ENCODE measurements around the gene EXT2. TPM values are rescaled to one million over a fixed set of nuclear protein-coding genes. Genes with fewer than 3 reads are reported as not detected.

EXT2 gene
- total RNA-seq, 4 donors from 2014 or later: 56.9 to 152 (median 128) TPM

GRCh38 chr11:44247508-44247907 is 152.0 kb downstream of the EXT2 start:
- no peak for TF ChIP-seq POLR2A (IDR thresholded peaks at IDR 0.05)
- TF ChIP-seq CTCF (IDR thresholded peaks at IDR 0.05): no peak
- H3K4me3 ChIP-seq: no peak overlapping the region
- no peak overlapping the region for H3K27ac ChIP-seq
- no peaks in the 10 kb centered on the region for H3K27me3 ChIP-seq
- peaks cover 0 to 18% (median 0%) of the 10 kb centered on the region in 3 donors for H3K36me3 ChIP-seq
- no peaks in the 10 kb centered on the region for H3K4me1 ChIP-seq
- H3K9me3 ChIP-seq: peaks cover 0 to 3% (median 0%) of the 10 kb centered on the region in 4 donors
- no peak for DNase-seq

- TF ChIP-seq CTCF (IDR thresholded peaks at IDR 0.05) (no peak), POLR2A (IDR thresholded peaks at IDR 0.05) (no peak)
- peaks cover 0 to 9% (median 0%) of the 10 kb centered on the region in 4 donors for H3K9me3 ChIP-seq
- no peaks in the 10 kb centered on the region for H3K4me1 ChIP-seq
- H3K27me3 ChIP-seq: no peaks in the 10 kb centered on the region
- no peak for DNase-seq
- H3K36me3 ChIP-seq: peaks cover 0 to 18% (median 0%) of the 10 kb centered on the region in 3 donors
- no peak overlapping the region for H3K27ac ChIP-seq
- no peak overlapping the region for H3K4me3 ChIP-seq
These were observed 152.6 kb downstream of the EXT2 start for GRCh38 chr11:44248109-44248508.

- Histone ChIP-seq H3K4me3 (no peak overlapping the region), H3K27me3 (no peaks in the 10 kb centered on the region), H3K9me3 (peaks cover 0 to 9% (median 0%) of the 10 kb centered on the region in 4 donors), H3K27ac (no peak overlapping the region), H3K4me1 (no peaks in the 10 kb centered on the region), H3K36me3 (peaks cover 0 to 7% (median 0%) of the 10 kb centered on the region in 3 donors)
- TF ChIP-seq POLR2A (IDR thresholded peaks at IDR 0.05) (no peak), CTCF (IDR thresholded peaks at IDR 0.05) (no peak)
- DNase-seq: no peak
These were observed 154.9 kb downstream of the EXT2 start for GRCh38 chr11:44250421-44250820.

- Histone ChIP-seq H3K27me3 (no peaks in the 10 kb centered on the region), H3K4me3 (no peak overlapping the region), H3K9me3 (peaks cover 0 to 9% (median 0%) of the 10 kb centered on the region in 4 donors), H3K36me3 (peaks cover 0 to 7% (median 0%) of the 10 kb centered on the region in 3 donors), H3K27ac (no peak overlapping the region), H3K4me1 (no peaks in the 10 kb centered on the region)
- no peak for TF ChIP-seq CTCF (IDR thresholded peaks at IDR 0.05)
- no peak for TF ChIP-seq POLR2A (IDR thresholded peaks at IDR 0.05)
- no peak for DNase-seq
These were observed 157.6 kb downstream of the EXT2 start for GRCh38 chr11:44252999-44253602.

- no peaks in the 10 kb centered on the region for H3K36me3 ChIP-seq
- TF ChIP-seq CTCF (IDR thresholded peaks at IDR 0.05) (no peak), POLR2A (IDR thresholded peaks at IDR 0.05) (no peak)
- DNase-seq: no peak
These were observed 160.1 kb downstream of the EXT2 start for GRCh38 chr11:44255406-44256071.

More at GRCh38 chr11:44255406-44256071, 160.1 kb downstream of the EXT2 start:
- Histone ChIP-seq H3K9me3 (peaks cover 0 to 9% (median 0%) of the 10 kb centered on the region in 4 donors), H3K4me3 (no peak overlapping the region), H3K27ac (no peak overlapping the region), H3K27me3 (no peaks in the 10 kb centered on the region), H3K4me1 (no peaks in the 10 kb centered on the region)
